H1 (cell line): Measurements from ENCODE around the gene ZSWIM4.

Experiments
- JUND ChIP-seq: IDR thresholded peaks from 2 replicates; pipeline ENCODE4 v1.6.1; 2011; ENCODE audit warnings: mild to moderate bottlenecking, improper control_type of control experiment, low read length
- SAP30 ChIP-seq: fragments of 300-600 bp; sonication (generic); IDR thresholded peaks from 2 replicates; pipeline ENCODE4 v1.7.1; 2012; ENCODE audit warnings: low read length, moderate library complexity, mild to moderate bottlenecking, inconsistent platforms; ENCODE audit not compliant: insufficient read depth, insufficient replicate concordance

GRCh38 chr19:13872339-13872694 lies 77.1 kb downstream of the ZSWIM4 start:
- TF ChIP-seq JUND (no peak), SAP30 (no peak)
